Measurements from ENCODE around the gene TUBB4B.

- TF ChIP-seq CTCF (conservative IDR thresholded peaks at IDR 0.05; ENCODE audit: low read depth, low read length) (no peak), EZH2 (IDR thresholded peaks at IDR 0.05; ENCODE audit: borderline replicate concordance, low read depth, low read length, poor library complexity, severe bottlenecking) (no peak)
Observed at GRCh38 chr9:137235424-137236237, 5.5 kb upstream of the TUBB4B start.
